Measurements from ENCODE around the gene CPSF6.
A peak's percentile ranks its signal among the peaks of the same experiment; 100 is the strongest.

The CPSF6 gene

DNA sequence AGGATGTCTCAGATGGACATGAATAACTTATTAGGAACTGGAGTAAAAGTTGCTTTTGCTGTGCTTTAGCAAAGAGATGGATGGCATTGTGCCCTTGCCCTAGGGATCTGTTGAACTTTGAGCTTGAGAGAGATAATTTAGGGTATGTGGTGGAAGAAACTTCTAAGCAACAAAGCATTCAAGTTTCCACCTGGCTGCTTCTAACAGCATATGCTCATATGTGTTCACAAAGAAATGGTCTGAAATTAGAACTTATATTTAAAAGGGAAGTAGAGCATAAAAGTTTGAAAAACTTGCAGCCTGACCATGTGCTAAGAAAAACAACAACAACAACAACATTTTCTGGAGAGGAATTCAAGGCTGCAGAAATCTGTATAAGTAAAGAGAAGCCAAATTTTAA lies 7.9 kb upstream of the CPSF6 start:
- peaks cover 0 to 6% (median 0%) of the 10 kb centered on the region in 11 experiments; a peak in 4 of 22 replicates for H3K36me3 ChIP-seq
- no peak overlapping the region for H3K4me2 ChIP-seq
- H3K27ac ChIP-seq = no peak overlapping the region
- H3K4me3 ChIP-seq = no peak overlapping the region
- peaks cover 35 to 47% (median 42%) of the 10 kb centered on the region in 11 experiments for H3K9me3 ChIP-seq (replicated peaks in 1 of 11)
- TF ChIP-seq Cebpa-rat (IDR thresholded peaks at IDR 0.05) = no peak
- no peaks in the 10 kb centered on the region for H3K4me1 ChIP-seq
- H4K20me1 ChIP-seq = no peaks in the 10 kb centered on the region
- no peak overlapping the region for H3K9ac ChIP-seq
- no peaks in the 10 kb centered on the region for H3K27me3 ChIP-seq

DNA sequence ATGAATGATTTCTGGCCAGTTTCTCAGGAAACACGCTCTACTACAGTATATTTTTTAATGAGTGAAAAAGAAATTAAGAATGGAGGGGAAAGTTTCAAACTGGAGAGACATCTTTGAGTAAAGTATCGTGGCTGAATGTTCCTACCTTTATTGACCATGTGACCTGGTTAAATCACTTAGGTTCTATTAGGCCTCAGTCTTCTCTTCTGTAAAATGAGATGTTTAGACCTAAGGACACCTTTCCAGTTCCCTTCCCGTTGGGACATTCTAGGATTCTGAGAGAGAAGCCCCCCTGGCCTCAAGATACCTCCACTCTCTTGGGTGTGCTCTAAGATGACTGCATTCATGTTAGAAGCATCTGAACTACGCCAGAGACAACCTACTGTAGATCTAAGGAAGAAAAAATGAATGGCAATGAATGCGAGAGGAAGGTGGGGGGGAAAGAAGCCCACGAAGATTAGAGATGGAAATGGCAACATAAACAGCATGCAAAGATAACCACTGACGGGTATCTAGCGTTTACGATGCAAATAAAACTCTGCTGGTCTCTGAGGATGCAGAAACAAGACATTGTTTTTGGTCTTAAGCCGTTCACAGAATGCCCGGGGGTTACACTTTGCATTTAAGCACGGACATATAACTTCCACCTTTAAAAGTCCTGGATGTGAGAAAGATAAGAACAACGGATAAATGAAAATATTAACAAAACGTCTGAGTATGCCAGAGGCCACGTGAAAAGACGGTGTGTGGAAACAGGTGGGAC lies 599 bp upstream of the CPSF6 start:
- Histone ChIP-seq H3K4me1 (peaks cover 20 to 37% (median 32%) of the 10 kb centered on the region in 10 experiments), H3K4me3 (peak overlapping the region; percentile 89 to 99 (median 94)), H3K9me3 (replicated peaks in 1 of 11) (no peaks in the 10 kb centered on the region), H4K20me1 (peaks cover 30 to 43% (median 35%) of the 10 kb centered on the region in 11 experiments; a peak in 21 of 22 replicates), H3K36me3 (peaks cover 0 to 23% (median 11%) of the 10 kb centered on the region in 11 experiments; a peak in 18 of 22 replicates), H3K9ac (peak overlapping the region; percentile 95 to 100 (median 99)), H3K27ac (peak overlapping the region in 10 of 11 experiments; percentile 93 to 100 (median 99); a peak in 20 of 22 replicates), H3K4me2 (peak overlapping the region; percentile 65 to 90 (median 84)), H3K27me3 (no peaks in the 10 kb centered on the region)
- no peak for TF ChIP-seq Cebpa-rat (IDR thresholded peaks at IDR 0.05)

DNA sequence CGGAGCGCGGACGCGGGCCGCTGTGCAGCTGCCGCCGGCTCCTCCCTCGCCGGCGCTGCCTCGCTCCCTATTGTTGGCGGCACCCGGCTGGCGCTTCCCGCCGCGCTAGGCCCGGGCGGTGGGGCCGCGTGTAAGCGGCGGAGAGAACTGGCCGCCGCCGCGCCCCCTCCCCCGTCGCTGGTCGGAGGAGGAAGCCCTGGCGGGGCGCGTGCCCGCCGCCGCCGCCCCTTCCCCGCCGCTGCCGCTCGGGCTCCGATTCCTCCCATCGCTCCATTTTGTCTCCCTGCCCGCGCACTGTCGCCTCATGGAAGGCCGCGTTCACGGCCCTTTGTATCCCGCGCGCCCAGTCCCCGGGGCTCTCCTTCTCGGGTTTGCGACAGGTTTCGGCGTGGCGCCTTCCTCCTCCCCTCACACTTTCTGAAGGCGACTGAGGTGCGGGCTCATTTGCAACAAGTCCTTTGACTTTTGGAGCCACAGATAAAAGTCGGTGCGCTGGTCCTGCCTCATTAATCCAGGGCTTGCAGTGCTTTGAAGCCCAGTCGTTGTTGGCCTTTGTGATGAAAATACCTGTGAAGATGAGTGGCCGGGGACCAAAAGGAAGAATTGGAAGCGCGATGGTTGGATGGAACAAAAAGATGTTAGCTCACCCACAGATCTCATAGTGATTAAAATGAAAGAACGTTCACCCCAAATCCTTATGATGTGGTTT lies 707 bp downstream of the CPSF6 start:
- peak overlapping the region; percentile 84 to 100 (median 99) for H3K27ac ChIP-seq
- H3K9ac ChIP-seq = peak overlapping the region; percentile 95 to 100 (median 99)
- peak overlapping the region; percentile 75 to 96 (median 83) for H3K4me2 ChIP-seq
- no peak for TF ChIP-seq Cebpa-rat (IDR thresholded peaks at IDR 0.05)
- no peaks in the 10 kb centered on the region for H3K9me3 ChIP-seq (replicated peaks in 1 of 11)
- H3K4me3 ChIP-seq = peak overlapping the region; percentile 89 to 99 (median 94)
- peaks cover 43 to 56% (median 48%) of the 10 kb centered on the region in 11 experiments; a peak in 21 of 22 replicates for H4K20me1 ChIP-seq
- no peaks in the 10 kb centered on the region for H3K27me3 ChIP-seq
- peaks cover 21 to 38% (median 33%) of the 10 kb centered on the region in 10 experiments for H3K4me1 ChIP-seq
- peaks cover 9 to 36% (median 24%) of the 10 kb centered on the region in 11 experiments; a peak in 21 of 22 replicates for H3K36me3 ChIP-seq

DNA sequence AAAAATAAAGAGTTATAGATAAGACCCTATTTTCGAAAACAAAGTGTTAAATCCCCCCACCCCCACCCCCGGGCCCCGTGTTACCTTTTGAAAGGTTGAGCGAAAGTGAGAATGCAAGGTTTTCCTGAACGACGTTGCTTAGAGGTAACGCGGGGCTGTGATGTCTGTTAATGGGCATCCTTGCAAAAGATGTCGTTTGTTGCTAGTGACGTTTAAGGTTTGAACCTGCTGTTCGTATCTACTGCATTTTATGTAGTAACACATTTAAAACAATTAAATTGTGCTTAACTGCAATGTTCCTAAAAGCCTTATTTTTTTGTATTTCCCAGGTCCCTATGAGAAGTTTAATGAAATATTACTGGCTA lies 1.2 kb downstream of the CPSF6 start:
- no peaks in the 10 kb centered on the region for H3K27me3 ChIP-seq
- H3K4me3 ChIP-seq = peak overlapping the region; percentile 89 to 99 (median 94)
- no peak for TF ChIP-seq Cebpa-rat (IDR thresholded peaks at IDR 0.05)
- peaks cover 48 to 61% (median 54%) of the 10 kb centered on the region in 11 experiments; a peak in 21 of 22 replicates for H4K20me1 ChIP-seq
- H3K9me3 ChIP-seq (replicated peaks in 1 of 11) = no peaks in the 10 kb centered on the region
- peak overlapping the region; percentile 75 to 96 (median 83) for H3K4me2 ChIP-seq
- peaks cover 22 to 39% (median 34%) of the 10 kb centered on the region in 10 experiments for H3K4me1 ChIP-seq
- peaks cover 9 to 40% (median 30%) of the 10 kb centered on the region in 11 experiments; a peak in 21 of 22 replicates for H3K36me3 ChIP-seq
- H3K27ac ChIP-seq = peak overlapping the region in 10 of 11 experiments; percentile 93 to 100 (median 99); a peak in 20 of 22 replicates
- H3K9ac ChIP-seq = peak overlapping the region; percentile 95 to 100 (median 99)

DNA sequence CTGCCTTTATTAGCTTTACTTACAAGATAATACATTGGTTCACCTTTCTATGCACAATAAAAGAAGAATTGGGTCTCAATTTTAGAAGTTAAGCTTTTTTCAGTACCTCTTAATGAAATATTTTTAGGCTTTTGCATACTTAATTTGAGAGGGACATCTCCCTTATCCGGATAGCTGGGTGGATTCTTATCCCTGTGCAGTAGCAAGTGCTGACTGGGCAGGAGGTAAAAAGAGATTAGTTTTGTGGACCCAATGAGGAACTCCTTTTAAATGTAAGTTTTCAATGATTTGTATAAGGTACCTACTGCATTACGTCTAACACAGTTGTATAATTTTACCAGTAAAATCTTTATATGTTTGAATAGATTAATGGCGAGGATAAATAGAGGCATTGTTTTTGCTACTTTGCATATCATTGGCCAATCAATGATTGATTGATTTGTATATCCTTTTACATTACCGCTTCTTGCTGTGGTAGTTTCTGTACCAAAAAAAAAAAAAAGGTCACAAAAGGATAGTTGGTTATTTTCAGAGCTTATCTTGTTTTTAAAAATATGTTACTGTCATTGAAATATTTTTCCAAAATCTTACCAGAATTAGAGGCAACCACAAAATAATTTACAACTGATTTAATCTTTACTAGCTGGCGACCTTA lies 2.2 kb downstream of the CPSF6 start:
- H4K20me1 ChIP-seq = peaks cover 58 to 71% (median 63%) of the 10 kb centered on the region in 11 experiments; a peak in 21 of 22 replicates
- H3K4me2 ChIP-seq = peak overlapping the region; percentile 75 to 96 (median 83)
- peak overlapping the region in 2 of 11 experiments; percentile 99; a peak in 2 of 22 replicates for H3K27ac ChIP-seq
- H3K27me3 ChIP-seq = no peaks in the 10 kb centered on the region
- H3K4me1 ChIP-seq = peaks cover 25 to 44% (median 34%) of the 10 kb centered on the region in 10 experiments
- peak overlapping the region; percentile 89 to 99 (median 94) for H3K4me3 ChIP-seq
- H3K36me3 ChIP-seq = peaks cover 9 to 47% (median 35%) of the 10 kb centered on the region in 11 experiments; a peak in 21 of 22 replicates
- H3K9me3 ChIP-seq (replicated peaks in 1 of 11) = no peaks in the 10 kb centered on the region
- H3K9ac ChIP-seq = peak overlapping the region; percentile 95 to 100 (median 99); a peak in 21 of 22 replicates
- no peak for TF ChIP-seq Cebpa-rat (IDR thresholded peaks at IDR 0.05)

DNA sequence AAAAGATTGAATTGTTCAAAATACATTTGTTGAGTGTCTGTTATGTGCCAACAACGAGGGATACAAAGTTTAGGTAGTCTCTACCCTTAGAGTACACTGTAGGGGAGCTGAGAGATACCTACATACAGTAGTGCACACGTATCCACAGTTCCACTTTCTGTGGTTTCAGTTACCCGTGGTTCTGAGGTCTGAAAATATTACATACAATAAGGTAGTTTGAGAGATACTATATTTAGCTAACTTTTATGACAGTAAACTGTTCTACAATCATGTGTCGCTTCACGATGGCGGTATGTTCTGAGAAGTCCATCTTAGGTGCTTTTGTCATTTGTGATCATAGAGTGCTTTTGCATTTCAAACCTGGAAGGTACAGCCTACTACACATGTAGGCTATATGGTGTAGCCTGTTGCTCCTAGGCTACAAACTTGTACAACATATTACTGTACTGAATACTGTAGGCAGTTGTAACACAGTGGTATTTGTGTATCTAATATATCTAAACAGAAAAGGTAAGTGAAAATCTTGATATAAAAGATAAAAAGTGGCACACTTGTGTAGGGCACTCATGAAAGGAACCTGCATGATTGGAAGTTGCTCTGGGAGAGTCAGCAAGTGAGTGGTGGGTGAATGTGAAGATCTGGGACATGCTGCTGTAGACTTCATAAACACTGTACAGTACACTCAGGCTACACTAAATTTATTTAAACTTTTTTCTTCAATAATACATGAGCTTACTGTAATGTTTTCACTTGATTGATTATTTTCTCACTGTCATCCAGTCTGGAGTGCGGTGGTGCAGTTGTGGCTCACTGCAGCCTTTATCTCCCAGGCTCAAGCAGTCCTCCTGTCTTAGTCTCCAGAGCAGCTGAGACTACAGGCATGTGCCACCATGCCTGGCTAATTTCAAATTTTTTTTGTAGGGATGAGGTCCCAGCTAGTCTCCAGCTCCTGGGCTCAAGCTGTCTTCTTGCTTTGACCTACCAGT lies 4.0 kb downstream of the CPSF6 start:
- H3K4me3 ChIP-seq = peak overlapping the region in 3 of 10 experiments; percentile 1 to 10 (median 4); a peak in 2 of 20 replicates
- no peaks in the 10 kb centered on the region for H3K9me3 ChIP-seq (replicated peaks in 1 of 11)
- H4K20me1 ChIP-seq = peaks cover 72 to 89% (median 81%) of the 10 kb centered on the region in 11 experiments; a peak in 21 of 22 replicates
- H3K36me3 ChIP-seq = peaks cover 12 to 64% (median 45%) of the 10 kb centered on the region in 11 experiments; a peak in 21 of 22 replicates
- no peaks in the 10 kb centered on the region for H3K27me3 ChIP-seq
- no peak overlapping the region for H3K27ac ChIP-seq
- peaks cover 24 to 54% (median 37%) of the 10 kb centered on the region in 10 experiments for H3K4me1 ChIP-seq
- no peak for TF ChIP-seq Cebpa-rat (IDR thresholded peaks at IDR 0.05)
- peak overlapping the region; percentile 61 to 96 (median 80) for H3K4me2 ChIP-seq
- H3K9ac ChIP-seq = peak overlapping the region in 2 of 11 experiments; percentile 32 to 98; a peak in 4 of 22 replicates

DNA sequence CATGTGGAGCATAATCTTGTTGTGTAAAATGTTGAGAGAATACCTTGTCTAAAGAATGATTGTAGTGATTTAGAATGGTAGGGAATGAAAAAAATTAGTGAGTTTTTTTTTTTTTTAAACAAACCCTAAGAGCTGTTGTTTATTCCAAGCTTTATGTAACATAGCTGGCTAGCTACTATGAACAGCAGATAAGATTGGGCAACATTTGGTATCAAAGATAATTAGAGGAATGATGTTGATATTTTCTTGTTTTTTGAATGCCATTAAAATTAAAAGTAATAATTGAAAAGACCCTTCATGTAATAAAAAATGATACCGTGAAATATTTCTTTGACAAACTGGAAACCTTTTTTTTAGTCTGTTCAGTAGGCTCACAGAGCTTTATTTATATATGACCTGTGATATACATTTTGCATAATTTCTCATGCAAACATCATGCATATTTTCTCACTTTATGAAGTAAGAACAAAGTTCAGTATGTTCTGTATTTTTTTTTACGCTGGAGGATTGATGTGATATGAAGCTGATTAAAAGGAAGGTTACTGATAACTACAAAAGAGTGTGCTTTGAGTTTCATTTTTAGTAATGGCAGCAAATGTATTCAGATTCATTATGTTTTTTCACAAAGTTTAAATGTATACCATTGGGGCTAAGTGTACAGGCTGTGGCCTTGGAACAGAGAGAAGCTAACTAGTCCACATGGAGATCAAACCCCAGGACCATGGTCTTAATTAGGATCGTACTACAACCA lies 8.1 kb downstream of the CPSF6 start:
- H3K4me1 ChIP-seq = peaks cover 7 to 44% (median 17%) of the 10 kb centered on the region in 10 experiments
- no peaks in the 10 kb centered on the region for H3K9me3 ChIP-seq (replicated peaks in 1 of 11)
- no peaks in the 10 kb centered on the region for H3K27me3 ChIP-seq
- no peak for TF ChIP-seq Cebpa-rat (IDR thresholded peaks at IDR 0.05)
- H3K27ac ChIP-seq = no peak overlapping the region
- no peak overlapping the region for H3K4me3 ChIP-seq
- no peak overlapping the region for H3K9ac ChIP-seq
- H4K20me1 ChIP-seq = peaks cover 76 to 100% (median 100%) of the 10 kb centered on the region in 11 experiments; a peak in 21 of 22 replicates
- peaks cover 13 to 92% (median 61%) of the 10 kb centered on the region in 11 experiments; a peak in 21 of 22 replicates for H3K36me3 ChIP-seq
- H3K4me2 ChIP-seq = peak overlapping the region in 3 of 11 experiments; percentile 19 to 32 (median 22); a peak in 3 of 22 replicates

Measured in BLaER1 treated with 17β-estradiol and CSF1 and Interleukin-3, amounts not matched to agents 10 nM and 100 nM (cell line).